HUES48 (cell line): Measurements from ENCODE around the gene STARD3.

Experiments used
- H3K27ac ChIP-seq: one replicate; pipeline ENCODE4 v1.7.0; 2013; ENCODE audit warnings: low read depth, low read length, inconsistent platforms
- H3K27me3 ChIP-seq: 2 replicates; pipeline ENCODE4 v1.6.1; 2013; ENCODE audit warnings: mild to moderate bottlenecking, low read length; ENCODE audit not compliant: control insufficient read depth, insufficient read depth
- H3K36me3 ChIP-seq: 2 replicates; pipeline ENCODE4 v1.6.1; 2013; ENCODE audit warnings: low read length; ENCODE audit not compliant: control insufficient read depth, insufficient read depth
- H3K4me1 ChIP-seq: 2 replicates; pipeline ENCODE4 v1.6.1; 2013; ENCODE audit warnings: mild to moderate bottlenecking, low read length; ENCODE audit not compliant: control insufficient read depth, insufficient read depth
- H3K4me3 ChIP-seq: 2 replicates; pipeline ENCODE4 v1.5.1; 2013; ENCODE audit warnings: mild to moderate bottlenecking, low read depth, low read length
- H3K9ac ChIP-seq: 2 replicates; pipeline ENCODE4 v1.6.1; 2013; ENCODE audit warnings: mild to moderate bottlenecking, low read depth, low read length, moderate library complexity
- H3K9me3 ChIP-seq: 2 replicates; pipeline ENCODE4 v1.6.1; 2013; ENCODE audit warnings: low read length; ENCODE audit not compliant: control insufficient read depth, insufficient read depth

STARD3 gene

GRCh38 chr17:39606434-39607056 is 30.4 kb upstream of the STARD3 start:
- Histone ChIP-seq H3K4me3 (peak overlapping the region; percentile 43; the same call in 1 of the 2 replicates), H3K27me3 (peaks cover 99% of the 10 kb centered on the region), H3K27ac (no peak overlapping the region), H3K4me1 (peaks cover 30% of the 10 kb centered on the region), H3K9ac (no peak overlapping the region), H3K36me3 (no peaks in the 10 kb centered on the region), H3K9me3 (no peaks in the 10 kb centered on the region)

GRCh38 chr17:39607057-39607850 is 29.7 kb upstream of the STARD3 start:
- Histone ChIP-seq H3K9ac (no peak overlapping the region), H3K36me3 (no peaks in the 10 kb centered on the region), H3K27ac (no peak overlapping the region), H3K27me3 (peaks cover 95% of the 10 kb centered on the region), H3K4me1 (peaks cover 26% of the 10 kb centered on the region), H3K4me3 (peak overlapping the region; percentile 43; the same call in 1 of the 2 replicates), H3K9me3 (no peaks in the 10 kb centered on the region)

GRCh38 chr17:39607851-39608130 is 29.2 kb upstream of the STARD3 start, which contains the start of gene NEUROD2:
TSS of gene NEUROD2 (minus strand) at chr17:39607920. CDS start at chr17:39606599, 1,321 bp downstream.
- Histone ChIP-seq H3K27ac (no peak within 1 kb of the TSS), H3K9me3 (no peaks in the 10 kb centered on the region), H3K4me1 (peaks cover 26% of the 10 kb centered on the region), H3K4me3 (peak within 1 kb of the TSS; percentile 43; the same call in 1 of the 2 replicates), H3K27me3 (peaks cover 92% of the 10 kb centered on the region), H3K36me3 (no peaks in the 10 kb centered on the region), H3K9ac (no peak within 1 kb of the TSS)

- Histone ChIP-seq H3K27ac (no peak overlapping the region), H3K4me3 (no peak overlapping the region), H3K4me1 (peaks cover 23% of the 10 kb centered on the region), H3K9ac (no peak overlapping the region), H3K27me3 (peaks cover 91% of the 10 kb centered on the region), H3K9me3 (no peaks in the 10 kb centered on the region), H3K36me3 (no peaks in the 10 kb centered on the region)
Observed at GRCh38 chr17:39608142-39608981, 28.6 kb upstream of the STARD3 start.

GRCh38 chr17:39609416-39610025 is 27.4 kb upstream of the STARD3 start:
- no peak overlapping the region for H3K4me3 ChIP-seq
- no peak overlapping the region for H3K27ac ChIP-seq
- peaks cover 15% of the 10 kb centered on the region; the same call in 1 of the 2 replicates for H3K4me1 ChIP-seq
- H3K9me3 ChIP-seq: no peaks in the 10 kb centered on the region
- H3K9ac ChIP-seq: no peak overlapping the region
- H3K36me3 ChIP-seq: no peaks in the 10 kb centered on the region
- peaks cover 89% of the 10 kb centered on the region for H3K27me3 ChIP-seq

GRCh38 chr17:39611401-39612112 is 25.4 kb upstream of the STARD3 start:
- Histone ChIP-seq H3K36me3 (no peaks in the 10 kb centered on the region), H3K9me3 (no peaks in the 10 kb centered on the region), H3K4me1 (0 out of 2 replicates have a peak, but pooled peaks cover 4% of the 10 kb centered on the region), H3K27me3 (peaks cover 88% of the 10 kb centered on the region), H3K27ac (no peak overlapping the region), H3K4me3 (no peak overlapping the region), H3K9ac (no peak overlapping the region)

- no peak overlapping the region for H3K9ac ChIP-seq
- no peaks in the 10 kb centered on the region for H3K9me3 ChIP-seq
Observed at GRCh38 chr17:39612291-39612894, 24.6 kb upstream of the STARD3 start.

GRCh38 chr17:39612935-39613464 is 23.9 kb upstream of the STARD3 start:
- Histone ChIP-seq H3K9ac (no peak overlapping the region), H3K27ac (no peak overlapping the region), H3K27me3 (peaks cover 85% of the 10 kb centered on the region)

More at GRCh38 chr17:39612291-39612894, 24.6 kb upstream of the STARD3 start:
- no peaks in the 10 kb centered on the region for H3K36me3 ChIP-seq
- H3K27me3 ChIP-seq: peaks cover 88% of the 10 kb centered on the region
- no peak overlapping the region for H3K4me3 ChIP-seq
- H3K4me1 ChIP-seq: 0 out of 2 replicates have a peak, but pooled peaks cover under 1% of the 10 kb centered on the region
- no peak overlapping the region for H3K27ac ChIP-seq

GRCh38 chr17:39614545-39615157 is 22.3 kb upstream of the STARD3 start:
- H3K4me1 ChIP-seq: 0 out of 2 replicates have a peak, but pooled peaks cover 4% of the 10 kb centered on the region
- H3K9ac ChIP-seq: no peak overlapping the region
- H3K27ac ChIP-seq: no peak overlapping the region
- H3K4me3 ChIP-seq: no peak overlapping the region
- no peaks in the 10 kb centered on the region for H3K36me3 ChIP-seq
- no peaks in the 10 kb centered on the region for H3K9me3 ChIP-seq
- peaks cover 85% of the 10 kb centered on the region for H3K27me3 ChIP-seq

More at GRCh38 chr17:39612935-39613464, 23.9 kb upstream of the STARD3 start:
- Histone ChIP-seq H3K4me3 (no peak overlapping the region), H3K9me3 (no peaks in the 10 kb centered on the region), H3K4me1 (no peaks in the 10 kb centered on the region), H3K36me3 (no peaks in the 10 kb centered on the region)
